Stimulated activated CD4-positive, alpha-beta T cell treated with anti-CD3 and anti-CD28 coated beads, Interleukin-12 subunit alpha, Interleukin-12 subunit beta, amount 100 ng/mL, for 4 hours (primary cell): Measurements from ENCODE around the gene TMED1.
"Not testable (repeated sequence)": the region's sequence is repeated elsewhere in the genome, so short reads cannot be mapped to it uniquely, and the experiment has no call there.

Source experiments
- DNase-seq: peaks from one replicate; pipeline ENCODE4 v3.0.0-alpha.2; 2020

TMED1 gene

GRCh38 chr19:10861103-10861651 lies 25.2 kb upstream of the TMED1 start:
- no peak for DNase-seq

- no peak for DNase-seq
Observed at GRCh38 chr19:10858204-10858828, 22.3 kb upstream of the TMED1 start.

GRCh38 chr19:10856899-10857298 lies 20.9 kb upstream of the TMED1 start:
- not testable (repeated sequence) for DNase-seq

- no peak for DNase-seq
Observed at GRCh38 chr19:10855879-10856522, 20.0 kb upstream of the TMED1 start.

- DNase-seq = no peak
Observed at GRCh38 chr19:10854350-10855089, 18.5 kb upstream of the TMED1 start.

- DNase-seq = no peak
Observed at GRCh38 chr19:10852941-10853340, 16.9 kb upstream of the TMED1 start.

DNA sequence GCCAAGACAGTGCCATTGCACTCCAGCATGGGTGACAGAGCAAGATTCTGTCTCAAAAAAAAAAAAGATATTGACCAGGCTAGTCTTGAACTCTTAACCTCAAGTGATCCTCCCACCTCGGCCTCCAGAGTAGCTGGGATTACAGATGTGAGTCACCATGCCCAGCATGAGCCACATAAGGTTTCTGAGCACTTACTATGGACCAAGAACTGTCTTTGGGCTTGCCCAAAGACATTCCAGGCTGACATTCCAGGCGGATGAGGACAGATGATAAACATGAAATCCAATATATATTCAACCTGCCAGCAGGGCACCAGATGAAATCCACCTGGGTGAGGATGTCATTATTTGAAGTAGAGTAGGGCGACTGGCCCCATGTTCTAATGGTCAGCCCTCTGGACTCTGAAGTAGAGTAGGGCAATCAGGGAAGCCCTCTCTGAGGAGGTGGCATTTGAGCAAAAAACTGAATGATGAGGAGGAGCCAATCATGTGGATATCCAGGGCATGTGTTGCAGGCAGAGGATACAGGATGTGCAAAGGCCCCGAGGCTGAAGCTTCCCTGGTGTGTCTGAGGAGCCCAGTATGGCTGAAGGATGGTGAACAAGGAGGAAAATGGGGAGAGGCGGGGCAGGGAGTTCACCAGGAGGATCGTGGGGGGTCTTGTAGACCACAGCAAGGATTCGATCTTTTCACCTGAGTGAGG lies 16.2 kb upstream of the TMED1 start:
- DNase-seq = no peak

DNA sequence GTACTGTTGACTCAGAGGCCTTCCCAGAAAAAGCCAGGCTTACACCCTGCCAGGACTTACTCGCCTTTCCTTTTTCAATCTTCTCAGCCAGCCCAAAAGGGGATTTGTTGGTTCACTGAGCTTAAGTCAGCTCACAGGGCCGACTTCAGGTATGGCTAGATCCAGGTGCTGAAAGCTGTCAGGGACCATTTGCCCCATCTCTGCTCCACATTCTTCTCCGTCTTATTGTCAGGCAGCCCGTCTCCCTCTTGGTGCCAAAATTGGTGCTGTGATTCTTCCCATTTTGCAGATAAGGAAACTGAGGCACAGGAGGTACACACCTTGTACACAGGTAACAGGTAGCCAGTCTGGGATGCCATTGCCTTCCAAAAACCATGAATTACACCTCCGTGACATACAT lies 14.6 kb upstream of the TMED1 start:
- DNase-seq = no peak

DNA sequence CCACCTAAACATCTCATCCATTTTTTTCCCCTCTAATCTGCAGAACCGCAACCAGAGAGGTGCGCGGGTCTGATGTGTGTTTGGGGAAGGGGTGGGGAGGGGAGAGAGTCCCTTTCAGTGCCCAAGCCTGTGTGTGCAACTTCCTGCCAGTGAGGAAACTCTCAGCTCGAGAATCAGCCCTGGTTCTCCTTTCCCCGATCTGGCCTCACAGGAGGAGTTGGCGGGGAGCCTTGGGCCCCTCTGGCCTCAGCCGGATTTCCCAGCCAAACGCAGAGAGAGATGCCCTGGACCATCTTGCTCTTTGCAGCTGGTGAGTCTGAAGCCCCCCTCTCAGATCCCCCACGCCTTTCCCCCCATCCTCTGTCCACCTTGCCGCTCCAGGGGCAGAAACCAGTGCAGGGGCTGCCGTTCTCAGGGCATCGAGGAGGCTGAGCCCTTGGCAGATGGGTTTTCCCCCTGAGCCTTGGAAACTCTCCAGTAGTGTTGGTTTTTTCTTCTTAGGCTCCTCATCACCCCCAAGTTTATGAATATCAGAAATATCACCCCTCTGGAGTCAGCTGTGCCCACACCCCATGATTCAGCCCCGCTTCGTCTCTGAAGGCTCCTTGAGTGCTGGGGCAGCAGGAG lies 12.3 kb upstream of the TMED1 start, which contains the start of gene C19orf38:
Gene C19orf38, plus strand, starts transcription at position 186 of the 627 bp plus-strand sequence. Its CDS starts 94 bp downstream, at position 280.
- no peak for DNase-seq

DNA sequence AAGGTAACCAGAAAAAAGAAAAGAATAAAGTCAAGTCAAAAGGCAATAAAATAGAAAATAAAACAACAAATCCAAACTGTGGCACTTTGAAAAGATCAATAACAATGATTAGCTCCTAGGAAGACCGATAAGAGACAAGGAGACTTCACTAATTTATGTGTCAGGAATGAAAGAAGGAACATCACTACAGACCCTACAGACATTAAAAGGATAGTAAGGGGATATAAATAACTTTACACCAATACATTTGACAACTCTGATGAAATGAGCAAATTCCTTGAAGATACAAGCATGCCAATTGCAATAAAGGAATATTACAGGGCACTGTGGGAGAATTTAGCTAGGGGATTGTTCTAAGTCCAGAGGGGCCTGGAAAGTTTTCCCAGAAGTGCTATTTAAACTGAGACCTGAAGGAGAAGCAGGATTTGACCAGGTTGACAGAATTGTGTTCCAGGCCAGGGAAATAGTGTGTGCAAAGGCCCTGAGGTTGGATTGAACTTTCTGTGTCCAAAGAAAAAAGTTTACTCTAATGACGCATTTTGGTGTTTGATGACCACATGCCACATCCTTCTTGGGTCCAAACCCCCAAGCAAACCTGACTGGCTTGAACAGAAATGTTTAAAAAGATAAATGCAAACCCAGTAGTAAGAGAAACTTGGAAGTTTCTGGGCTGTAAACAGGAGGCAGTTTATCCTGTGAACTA lies 10.6 kb upstream of the TMED1 start:
- no peak for DNase-seq

DNA sequence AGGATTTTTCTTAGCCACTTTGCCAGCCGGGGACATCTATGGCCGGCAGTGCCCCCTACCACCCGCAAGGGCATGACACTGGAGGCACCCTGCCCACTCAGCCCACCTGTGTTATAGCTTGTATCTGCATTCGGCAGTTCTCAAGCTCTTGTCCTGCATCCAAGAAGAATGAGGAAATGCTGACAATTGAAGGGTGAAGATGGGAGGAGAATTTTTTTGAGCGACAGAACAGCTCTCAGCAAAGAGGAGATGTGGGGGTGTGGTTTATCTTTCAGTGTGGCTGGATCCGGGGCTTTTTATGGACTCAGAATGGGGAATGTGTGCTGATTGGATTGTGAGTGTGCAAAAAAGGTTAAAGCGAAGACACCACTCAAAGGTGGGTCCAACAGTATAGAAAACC lies 6.8 kb upstream of the TMED1 start:
- no peak for DNase-seq

- DNase-seq = no peak
Observed at GRCh38 chr19:10839114-10840050, 3.4 kb upstream of the TMED1 start.

- DNase-seq = no peak
Observed at GRCh38 chr19:10838377-10838776, 2.4 kb upstream of the TMED1 start.

- not testable (repeated sequence) for DNase-seq
Observed at GRCh38 chr19:10837649-10838048, 1.6 kb upstream of the TMED1 start.

DNA sequence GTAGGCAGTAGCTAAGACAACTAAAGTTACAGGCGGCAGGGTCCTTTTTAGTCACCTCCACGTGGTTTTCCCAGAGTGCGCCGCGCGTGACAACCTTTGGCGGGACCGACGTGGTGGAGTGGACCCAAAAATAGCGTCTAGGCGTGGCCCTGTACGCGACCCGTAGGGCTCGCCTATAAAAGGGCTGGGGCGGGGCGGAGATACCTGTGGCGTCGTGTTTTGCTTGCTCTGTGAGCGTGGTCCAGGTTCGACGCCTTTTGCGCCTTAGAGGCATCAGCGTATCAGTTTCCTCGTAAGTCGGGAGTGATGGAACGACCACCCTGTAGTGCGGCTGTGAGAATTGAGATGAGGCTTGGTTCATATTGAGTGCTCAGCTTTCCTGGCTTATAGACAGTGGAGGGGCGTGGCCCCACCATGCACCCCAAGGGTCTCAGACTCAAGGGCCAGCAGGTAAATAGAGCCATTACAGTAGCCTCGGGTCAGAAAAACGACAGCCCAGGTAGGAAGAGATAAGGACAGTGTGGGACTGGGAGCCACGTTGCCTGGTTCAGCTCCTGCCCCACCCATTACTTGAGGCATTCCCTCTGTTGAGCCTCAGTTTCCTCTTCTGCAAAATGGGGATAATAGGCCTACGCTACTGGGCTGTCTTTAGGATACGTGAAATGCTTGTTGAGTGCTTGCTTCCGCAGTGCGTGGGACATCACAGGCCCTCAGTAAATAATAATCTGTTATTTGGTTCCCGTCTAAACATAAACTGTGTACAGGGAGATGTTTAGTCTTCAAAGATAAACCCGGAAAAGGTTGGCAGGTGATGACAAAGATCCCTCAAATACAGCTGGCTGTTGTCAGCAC lies 693 bp upstream of the TMED1 start:
- DNase-seq = peak; percentile 75

DNA sequence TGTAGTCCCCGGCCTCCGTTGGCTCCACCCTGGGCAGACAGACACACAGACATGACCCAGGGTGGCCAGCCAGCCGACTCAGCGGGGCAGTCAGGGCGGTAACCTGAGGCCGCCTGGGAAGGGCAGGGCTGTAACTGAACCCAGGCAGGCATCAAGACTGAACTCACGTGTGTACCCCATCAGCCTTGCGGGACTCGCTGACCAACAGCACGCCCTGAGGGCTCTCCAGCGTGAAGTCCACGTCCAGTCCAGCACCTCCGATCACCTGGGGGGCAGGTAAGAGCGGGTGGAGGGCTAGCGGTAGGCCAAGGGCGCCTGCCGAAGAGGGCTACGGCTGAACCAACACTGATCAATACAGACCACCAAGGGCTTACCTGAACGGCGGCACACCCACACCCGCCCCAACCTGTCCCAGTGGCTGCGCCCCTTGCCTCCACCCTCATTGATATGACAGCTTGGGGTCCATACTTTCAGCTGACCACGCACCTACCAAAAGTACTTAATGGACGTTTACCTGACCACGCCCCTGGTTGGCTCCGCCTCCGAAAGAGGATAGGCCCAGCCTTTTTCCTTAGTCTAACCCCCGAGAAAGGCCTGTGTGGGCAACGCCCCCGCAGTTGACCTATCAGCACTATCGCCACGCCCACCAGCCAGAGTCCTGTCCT lies 791 bp downstream of the TMED1 start:
- no peak for DNase-seq

DNA sequence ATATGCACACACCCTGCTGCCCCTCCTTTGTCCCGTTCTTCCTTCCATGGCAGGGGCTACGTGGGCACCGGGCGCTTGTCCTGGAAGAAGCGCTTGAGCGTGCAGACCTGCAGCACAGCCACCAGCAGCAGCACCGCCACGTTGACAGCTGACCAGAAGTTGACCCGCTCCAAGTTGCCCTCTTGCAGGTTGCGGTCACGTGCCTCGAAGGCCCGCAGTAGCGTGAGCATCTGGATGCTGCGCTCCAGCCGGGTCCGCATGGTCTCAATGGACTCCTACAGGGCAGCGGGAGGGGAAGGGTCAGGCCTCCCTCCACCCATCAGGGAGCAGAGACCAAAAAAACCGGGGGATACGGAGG lies 3.1 kb downstream of the TMED1 start:
- no peak for DNase-seq

DNA sequence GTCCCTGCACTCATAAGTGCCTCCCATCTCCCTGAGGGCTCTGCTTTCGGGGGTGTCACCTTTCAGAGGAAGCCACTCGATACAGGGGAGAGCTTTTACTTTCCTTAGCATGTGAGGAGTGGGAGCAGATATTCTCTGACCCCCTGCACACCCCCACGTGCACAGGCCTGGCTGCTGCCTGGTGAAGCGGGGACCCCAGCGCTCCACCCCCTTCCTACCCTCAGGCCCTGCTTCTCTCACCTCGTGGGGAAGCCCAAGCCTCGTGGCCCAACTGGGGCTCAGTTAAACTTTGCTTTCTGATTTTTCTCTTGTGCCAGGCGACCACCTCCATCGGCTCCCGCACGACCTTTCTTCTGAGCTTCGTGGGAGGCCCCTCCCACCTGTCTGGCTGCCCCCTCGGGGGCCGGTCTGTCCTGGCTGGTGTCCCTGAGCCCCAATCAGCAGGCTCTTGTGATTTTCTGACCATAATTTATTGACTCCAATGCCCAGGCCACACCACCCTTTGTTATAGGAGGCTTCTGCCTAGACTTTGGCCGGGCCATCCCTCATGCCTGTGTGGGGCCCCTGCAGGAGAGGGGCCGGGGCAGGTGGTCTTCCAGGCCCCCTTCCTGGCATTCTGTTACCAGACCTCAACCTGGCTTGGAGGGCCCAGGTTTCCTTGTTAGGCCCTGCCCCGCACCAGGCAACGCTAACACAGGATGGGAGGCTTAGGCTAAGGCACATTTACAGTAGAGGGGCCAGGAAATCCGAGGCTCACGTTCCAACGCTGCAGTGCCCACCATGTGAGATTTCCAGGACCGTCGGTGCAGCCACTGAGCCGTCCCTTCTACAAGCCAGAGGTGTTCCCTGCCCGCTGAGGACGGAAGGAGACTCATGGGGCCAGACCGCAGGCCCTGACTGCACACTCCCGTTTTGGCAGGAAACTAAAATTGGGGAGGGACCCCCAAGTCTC lies 3.7 kb downstream of the TMED1 start:
- no peak for DNase-seq
